AG10803 (cell line): ENCODE data around the gene NLN.

Source experiments
- DNase-seq: peaks from one replicate; pipeline ENCODE4 v3.0.0; 2010; ENCODE audit warnings: low read depth
- H3K4me3 ChIP-seq: 2 replicates; pipeline ENCODE4 v1.5.1; 2011; ENCODE audit warnings: mild to moderate bottlenecking, low read length, control low read depth
- CTCF ChIP-seq: conservative IDR thresholded peaks from 2 replicates; pipeline ENCODE4 v1.5.1; 2011; ENCODE audit warnings: mild to moderate bottlenecking, low read length, control low read depth, inconsistent platforms

The NLN gene

GRCh38 chr5:65818592-65818991 is 96.6 kb downstream of the NLN start:
- TF ChIP-seq CTCF, result no peak
- H3K4me3 ChIP-seq, result no peak overlapping the region
- no peak for DNase-seq

- H3K4me3 ChIP-seq, result no peak overlapping the region
- no peak for TF ChIP-seq CTCF
- DNase-seq, result no peak
Measured at GRCh38 chr5:65819215-65819904, 97.4 kb downstream of the NLN start.

- no peak for DNase-seq
- no peak overlapping the region for H3K4me3 ChIP-seq
- no peak for TF ChIP-seq CTCF
Measured at GRCh38 chr5:65819905-65820240, 97.9 kb downstream of the NLN start.

- H3K4me3 ChIP-seq, result no peak overlapping the region
- no peak for DNase-seq
- no peak for TF ChIP-seq CTCF
Measured at GRCh38 chr5:65820373-65820772, 98.4 kb downstream of the NLN start.

- no peak for TF ChIP-seq CTCF
- DNase-seq, result no peak
- H3K4me3 ChIP-seq, result no peak overlapping the region
Measured at GRCh38 chr5:65821966-65822365, 100.0 kb downstream of the NLN start.

- H3K4me3 ChIP-seq, result no peak overlapping the region
- no peak for DNase-seq
Measured at GRCh38 chr5:65822710-65823109, 100.7 kb downstream of the NLN start.

More at GRCh38 chr5:65822710-65823109, 100.7 kb downstream of the NLN start:
- TF ChIP-seq CTCF, result no peak
